ENCODE results near the gene TAL1.

Gene TAL1

DNA sequence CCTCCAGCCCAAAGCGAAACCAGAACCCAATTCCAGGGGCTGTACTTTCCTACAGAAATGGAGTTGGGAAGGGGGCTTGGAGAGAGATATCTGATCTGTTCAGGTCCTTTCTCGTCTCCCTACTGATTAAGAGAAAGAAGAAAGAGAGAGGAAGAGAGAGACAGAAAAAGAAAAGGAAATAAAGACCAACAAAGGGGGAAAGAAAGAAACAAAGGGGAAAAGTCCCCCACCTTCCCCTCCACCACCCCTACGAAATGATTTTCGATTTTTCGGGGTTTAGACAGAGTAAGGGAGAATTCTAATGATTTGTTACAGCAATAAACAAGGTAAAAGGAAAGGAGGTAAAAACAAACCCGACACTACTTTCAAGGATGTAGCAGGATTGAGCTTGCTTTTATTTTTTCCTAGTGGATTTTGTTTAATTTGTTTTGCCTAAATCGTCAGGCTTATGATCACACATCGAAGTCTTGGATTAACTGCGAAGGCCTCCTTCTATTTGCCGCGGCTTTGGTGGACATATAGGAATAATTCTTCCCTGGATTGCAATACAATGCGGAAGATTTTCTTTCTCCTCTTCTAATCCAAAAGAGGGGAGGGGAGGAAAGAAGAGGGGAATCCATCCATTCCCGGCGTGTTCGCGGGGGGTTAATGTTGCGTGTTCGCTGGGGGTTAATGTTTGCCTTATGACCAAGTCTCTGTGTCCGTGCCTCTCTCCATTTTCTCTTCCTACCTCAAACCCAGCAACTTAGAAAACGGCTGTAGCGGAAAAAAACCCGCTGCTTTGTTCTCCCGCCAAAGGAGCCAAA lies 1.9 kb downstream of the TAL1 start:
- no peak for DNase-seq (ENCODE audit: low read depth in 2 of 2)

DNA sequence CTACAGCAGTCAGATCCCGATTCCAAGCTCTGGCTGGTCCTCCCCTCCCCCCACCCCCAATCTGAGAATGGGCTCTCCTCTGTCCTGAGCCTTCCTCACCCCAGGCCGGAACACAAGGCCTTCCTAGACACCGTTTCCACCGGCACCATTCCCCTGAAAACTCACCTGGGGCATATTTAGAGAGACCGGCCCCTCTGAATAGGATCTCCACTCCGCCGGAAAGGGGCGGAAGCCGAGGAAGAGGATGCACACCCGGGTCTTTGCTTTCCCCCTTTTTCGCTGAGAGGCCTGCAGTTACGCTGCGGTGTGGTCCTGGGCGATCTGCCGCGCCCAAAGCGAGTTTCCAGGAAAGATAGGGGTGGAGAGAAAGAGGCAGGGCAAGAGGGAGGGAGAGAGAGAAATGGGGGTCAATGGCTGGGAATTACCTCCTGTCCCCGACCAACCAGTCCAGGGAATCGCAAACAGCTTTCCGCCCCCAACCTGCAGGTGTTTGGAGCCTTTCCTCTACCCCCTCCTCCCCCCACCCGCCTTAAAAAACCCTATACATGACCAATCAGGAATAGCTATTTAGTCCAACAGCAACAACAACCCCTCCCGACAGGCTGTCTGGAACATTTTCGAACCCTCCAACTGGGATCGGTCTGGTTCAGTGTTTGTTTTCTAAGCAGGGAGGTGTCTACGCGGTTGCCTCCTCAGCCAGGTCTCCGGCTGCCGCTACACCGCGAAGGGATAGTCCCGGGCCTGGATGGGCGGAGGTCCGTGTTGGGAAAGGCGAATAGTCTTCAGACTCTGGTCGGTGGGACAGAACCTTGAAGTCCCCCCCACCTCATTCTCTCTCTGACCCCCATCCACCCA lies 2.8 kb downstream of the TAL1 start:
- no peak for DNase-seq (ENCODE audit: low read depth in 2 of 2)

DNA sequence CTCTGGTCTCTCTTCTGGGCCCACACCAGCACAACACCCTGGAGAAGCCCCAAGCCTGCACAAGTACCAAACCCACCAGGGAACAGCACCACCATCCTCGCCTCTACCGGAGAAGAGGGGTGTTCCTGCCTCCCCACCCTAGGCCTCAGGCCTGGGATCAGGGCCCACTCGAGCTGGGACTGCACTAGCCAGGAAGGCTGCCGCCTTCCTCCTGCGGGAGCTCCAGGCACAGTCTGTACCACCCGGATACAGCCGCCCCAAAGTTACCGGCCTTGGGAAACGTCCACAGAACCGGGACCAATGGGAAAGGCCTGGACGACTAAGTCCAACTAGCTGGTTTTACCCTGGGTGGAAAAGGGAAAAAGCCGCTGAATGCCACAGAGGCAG lies 3.4 kb downstream of the TAL1 start:
- DNase-seq (ENCODE audit: low read depth in 2 of 2): no peak

DNA sequence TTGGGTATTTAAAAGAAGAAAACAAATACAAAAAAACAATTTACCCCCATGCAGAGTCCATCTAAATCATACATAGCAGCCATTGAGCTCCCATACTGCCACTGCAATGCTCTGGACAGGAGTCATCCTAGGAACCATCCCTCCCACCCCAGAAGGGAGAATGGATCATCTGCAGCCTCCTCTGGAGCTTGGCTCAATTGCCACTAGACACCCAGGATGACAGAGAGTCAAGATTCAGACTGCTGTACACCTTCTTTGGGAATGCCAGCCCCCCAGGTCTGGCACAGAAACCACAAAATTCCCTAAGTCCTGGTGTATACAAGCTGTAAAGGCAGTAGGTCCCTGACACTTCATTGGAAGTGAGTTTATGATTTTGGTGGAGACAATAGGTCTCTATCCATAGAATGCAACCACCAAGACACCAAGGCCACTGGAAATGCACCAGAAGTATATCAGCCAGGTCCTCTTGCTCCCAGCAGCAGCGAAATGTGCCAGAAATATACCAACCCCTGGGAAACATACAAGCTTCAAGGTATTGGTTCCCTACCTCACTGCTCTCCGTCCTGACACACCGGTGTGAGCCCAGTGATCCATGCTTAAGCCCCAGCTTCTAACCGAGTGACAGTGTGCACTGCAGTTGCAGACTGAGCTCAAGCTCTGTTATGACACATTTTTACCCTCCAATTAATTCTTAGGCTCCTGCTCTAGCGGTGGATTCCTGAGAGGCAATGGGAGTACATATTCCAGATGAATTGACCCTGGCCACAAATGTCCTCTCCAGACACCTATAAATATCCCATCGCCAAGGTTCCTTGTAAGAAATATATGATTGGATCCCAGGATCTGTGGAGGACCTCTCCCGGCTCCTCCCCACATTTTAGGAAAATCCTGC lies 4.4 kb downstream of the TAL1 start:
- DNase-seq (ENCODE audit: low read depth in 2 of 2): no peak

GRCh38 chr1:47226839-47227215 lies 5.2 kb downstream of the TAL1 start:
- DNase-seq (ENCODE audit: low read depth in 2 of 2): no peak

- no peak for DNase-seq (ENCODE audit: low read depth in 2 of 2)
Measured at GRCh38 chr1:47226121-47226838, 5.7 kb downstream of the TAL1 start.

DNA sequence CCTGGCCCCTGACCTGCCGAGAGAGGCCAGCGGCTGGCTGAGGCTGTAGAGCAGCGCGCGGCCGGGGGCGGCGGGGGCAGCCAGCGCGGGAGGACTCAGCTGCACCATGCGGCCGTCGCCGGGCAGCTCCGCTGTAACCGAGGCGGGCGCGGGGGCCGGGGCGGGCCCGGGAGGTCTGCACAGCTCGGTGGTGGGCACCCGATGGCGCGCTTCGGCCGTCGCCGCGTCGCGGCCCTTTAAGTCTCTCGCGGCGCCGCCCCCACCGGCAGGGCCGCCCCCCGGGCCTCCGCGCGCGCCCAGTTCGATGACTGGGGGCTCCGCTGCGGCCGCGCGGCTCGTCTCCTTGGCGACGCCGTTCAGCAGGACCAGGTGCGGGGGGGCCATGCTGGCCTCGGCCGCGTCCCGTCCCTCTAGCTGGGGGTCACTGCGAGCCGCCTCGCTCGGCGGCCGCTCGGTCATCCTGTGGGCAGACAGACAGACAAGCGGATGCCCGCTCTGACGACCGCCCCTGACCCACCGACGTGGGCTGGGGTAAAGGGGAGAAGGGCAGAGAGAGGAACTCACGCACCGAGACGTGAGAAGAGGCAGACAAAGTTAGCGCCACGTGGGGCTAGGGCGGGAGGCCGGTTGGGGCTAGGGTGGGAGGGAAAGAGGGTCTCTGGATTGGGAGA lies 6.5 kb downstream of the TAL1 start:
- no peak for DNase-seq (ENCODE audit: low read depth in 2 of 2)

GRCh38 chr1:47224676-47225399 lies 7.2 kb downstream of the TAL1 start:
- no peak for DNase-seq (ENCODE audit: low read depth in 2 of 2)

DNA sequence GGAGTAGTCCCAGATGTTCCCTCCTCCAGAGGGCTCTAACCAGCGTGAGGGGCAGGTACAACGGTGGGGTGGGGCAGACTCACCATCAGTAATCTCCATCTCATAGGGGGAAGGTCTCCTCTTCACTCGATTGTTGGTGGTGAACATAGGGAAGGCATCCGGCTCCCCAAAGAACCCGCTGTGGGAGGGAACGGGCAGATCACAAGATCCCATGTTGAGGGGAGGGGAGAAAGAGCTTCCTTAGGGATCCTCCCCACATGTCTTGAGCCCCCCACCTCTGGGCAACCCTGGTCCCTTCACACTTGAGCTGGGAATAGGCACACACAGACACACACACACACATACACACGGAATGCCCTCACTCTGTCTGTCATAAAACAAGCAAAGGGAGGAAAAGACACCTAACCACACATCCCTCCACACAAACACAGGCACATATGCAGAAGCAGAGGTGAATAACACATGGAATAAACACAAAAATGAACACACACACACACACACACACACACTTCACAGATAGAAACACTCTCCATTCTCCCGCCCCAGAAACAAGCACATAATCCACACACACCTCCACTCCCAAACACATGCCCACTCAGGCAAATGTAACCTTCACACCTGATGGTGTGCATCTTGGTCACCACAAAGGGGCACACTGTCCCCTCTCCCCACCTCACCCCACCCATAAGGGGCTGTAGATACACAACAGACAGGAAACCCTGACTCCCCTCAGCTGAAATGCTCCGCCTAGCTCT lies 7.9 kb downstream of the TAL1 start:
- DNase-seq (ENCODE audit: low read depth in 2 of 2): no peak

DNA sequence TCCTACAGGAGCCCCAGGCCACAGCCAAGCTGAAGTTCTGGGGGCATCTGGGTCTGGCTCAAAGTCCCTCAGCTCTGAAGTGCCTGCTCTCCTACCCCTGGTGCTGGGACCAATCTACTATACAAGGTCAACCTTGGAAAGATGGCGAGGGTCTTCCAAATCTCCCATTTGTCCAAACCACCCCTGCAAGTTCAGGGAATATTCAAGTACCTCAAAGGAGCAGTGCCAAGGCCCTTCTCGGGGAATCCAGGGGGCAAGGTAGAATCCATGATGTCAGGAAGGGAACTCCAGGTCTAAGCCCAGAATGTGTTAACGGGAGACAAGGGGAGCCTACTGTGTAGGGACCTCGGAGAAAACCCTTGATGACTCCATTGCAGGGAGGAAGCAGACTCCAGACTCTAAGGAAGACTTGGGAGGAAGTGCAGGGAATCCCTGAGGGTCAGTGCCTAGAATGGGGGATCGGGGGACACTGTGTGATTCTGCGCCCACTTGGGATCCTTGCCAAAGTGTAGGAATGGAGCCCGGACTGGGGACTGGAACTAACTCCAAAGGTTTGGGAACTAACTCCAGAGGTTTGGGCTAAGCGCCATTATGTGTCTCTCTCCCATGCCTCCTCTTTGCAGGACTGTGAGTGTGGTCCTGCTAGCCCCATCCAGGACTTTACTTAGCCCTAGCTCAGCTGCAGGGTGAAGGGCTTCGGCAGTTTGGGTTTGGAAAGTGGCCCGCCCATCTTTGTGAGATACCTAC lies 8.7 kb downstream of the TAL1 start:
- no peak for DNase-seq (ENCODE audit: low read depth in 2 of 2)

- no peak for DNase-seq (ENCODE audit: low read depth in 2 of 2)
Measured at GRCh38 chr1:47222476-47222875, 9.5 kb downstream of the TAL1 start.

DNA sequence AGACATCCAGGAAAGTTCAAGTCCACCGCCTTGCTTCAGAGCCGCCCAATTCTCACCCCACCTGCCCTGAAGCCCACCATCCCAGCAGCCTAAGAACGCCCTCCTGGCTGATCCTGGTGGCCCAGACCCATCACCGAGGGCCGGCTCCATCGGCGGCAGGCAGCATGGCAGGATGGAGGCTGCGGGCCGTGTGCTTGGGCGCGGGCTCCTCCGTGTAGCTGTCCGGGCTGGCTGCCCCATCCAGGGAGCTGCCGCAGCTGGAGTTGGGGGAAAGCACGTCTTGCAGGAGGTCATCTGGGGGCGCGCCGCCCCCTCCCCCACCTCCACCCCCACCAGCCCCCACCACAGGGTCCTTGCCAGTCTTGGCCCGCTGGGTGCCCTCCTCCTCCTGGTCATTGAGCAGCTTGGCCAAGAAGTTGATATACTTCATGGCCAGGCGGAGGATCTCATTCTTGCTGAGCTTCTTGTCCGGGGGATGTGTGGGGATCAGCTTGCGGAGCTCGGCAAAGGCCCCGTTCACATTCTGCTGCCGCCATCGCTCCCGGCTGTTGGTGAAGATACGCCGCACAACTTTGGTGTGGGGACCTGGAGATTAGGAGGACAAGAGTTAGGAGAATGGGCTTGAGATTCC lies 12.3 kb downstream of the TAL1 start:
- no peak for DNase-seq (ENCODE audit: low read depth in 2 of 2)

GRCh38 chr1:47219001-47219400 lies 13.0 kb downstream of the TAL1 start:
- no peak for DNase-seq (ENCODE audit: low read depth in 2 of 2)

- DNase-seq (ENCODE audit: low read depth in 2 of 2): no peak
Measured at GRCh38 chr1:47216278-47217059, 15.6 kb downstream of the TAL1 start.

GRCh38 chr1:47215713-47216112 lies 16.3 kb downstream of the TAL1 start:
- DNase-seq (ENCODE audit: low read depth in 2 of 2): no peak

GRCh38 chr1:47214549-47214948 lies 17.5 kb downstream of the TAL1 start:
- no peak for DNase-seq (ENCODE audit: low read depth in 2 of 2)

DNA sequence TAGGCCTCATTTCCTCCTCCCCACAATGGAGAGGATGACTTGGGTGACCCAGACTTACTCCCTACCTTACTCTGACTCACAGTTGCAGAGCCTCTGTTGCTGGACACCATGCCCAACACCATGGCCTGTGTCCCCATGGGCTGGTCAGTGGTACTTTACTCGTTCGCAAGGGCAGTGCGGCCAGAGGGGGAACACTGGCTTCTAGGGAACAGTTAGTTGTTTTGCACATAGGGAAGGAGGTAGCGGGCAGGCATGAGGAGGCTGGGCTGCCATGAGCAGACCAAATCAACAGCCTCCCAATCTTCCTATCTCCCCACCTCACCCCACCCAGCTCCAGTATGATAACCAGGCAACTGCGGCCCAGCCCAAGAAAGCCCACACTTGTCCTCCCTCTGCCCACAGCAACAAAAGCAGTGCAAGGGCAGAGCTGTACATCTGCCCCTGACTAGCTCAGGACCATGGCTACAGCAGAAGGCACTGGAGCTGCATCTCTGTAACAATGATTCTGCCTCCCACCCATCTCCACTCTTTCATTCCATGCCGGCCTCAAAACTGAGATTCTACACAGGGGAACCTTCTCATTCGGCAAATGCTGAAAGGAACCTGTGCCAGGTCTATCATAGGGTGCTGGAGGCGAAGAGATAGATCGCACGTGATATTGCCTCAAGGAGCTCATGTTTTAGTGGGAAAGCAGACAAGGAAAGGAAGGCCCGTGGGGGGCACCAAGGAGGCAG lies 18.6 kb downstream of the TAL1 start:
- DNase-seq (ENCODE audit: low read depth in 2 of 2): no peak
